HTR-8/SVneo (cell line): ENCODE data around the gene VPS26A.

Experiments used
- DNase-seq: peaks from one replicate; pipeline ENCODE4 v3.0.0; 2011; ENCODE audit warnings: low spot score, mixed read lengths; ENCODE audit not compliant: insufficient read length
- FAIRE-seq: peaks from 2 replicates; lab custom pipeline; 2011; peaks lifted over from hg19 to GRCh38; lab: Jason Lieb, UNC

VPS26A gene

GRCh38 chr10:69215405-69216171 lies 91.6 kb downstream of the VPS26A start:
- DNase-seq (no peak), FAIRE-seq (no peak)

- FAIRE-seq, result no peak
- no peak for DNase-seq
These were observed 92.7 kb downstream of the VPS26A start for GRCh38 chr10:69216577-69217118.

GRCh38 chr10:69217119-69217754 lies 93.3 kb downstream of the VPS26A start:
- DNase-seq (peak; percentile 53), FAIRE-seq (no peak)

- no peak for FAIRE-seq
These were observed 94.9 kb downstream of the VPS26A start for GRCh38 chr10:69218831-69219230.

GRCh38 chr10:69220041-69220451 lies 96.1 kb downstream of the VPS26A start, which contains the start of gene HKDC1:
Gene HKDC1, plus strand, starts transcription at chr10:69220332. Its CDS starts 104 bp downstream, at chr10:69220436.
- DNase-seq (no peak), FAIRE-seq (no peak)

More at GRCh38 chr10:69218831-69219230, 94.9 kb downstream of the VPS26A start:
- no peak for DNase-seq

- FAIRE-seq (no peak), DNase-seq (no peak)
These were observed 96.5 kb downstream of the VPS26A start for GRCh38 chr10:69220507-69220906.
